Vagina (tissue), 2 donors: Measurements from ENCODE around the gene SAG.

Experiments used
- POLR2A ChIP-seq, 2 donors: fragments of 450-650 bp; IDR thresholded peaks; one replicate each; pipeline ENCODE4 v1.6.1; 2017; ENCODE audit warnings: antibody characterized with exemption in 2 of 2, mild to moderate bottlenecking in 2 of 2, moderate library complexity in 2 of 2
- TF ChIP-seq, protein P1 (sequence below), 3 experiments: fragments of 450-650 bp in 2 of 3; fragments of 200-600 bp in 1 of 3; sonication (generic) in 1 of 3; IDR thresholded peaks; one replicate each; pipeline ENCODE4 v1.5.1; 2017 to 2019; ENCODE audit warnings: antibody characterized with exemption in 3 of 3, mild to moderate bottlenecking in 2 of 3, moderate library complexity in 2 of 3

DNA sequence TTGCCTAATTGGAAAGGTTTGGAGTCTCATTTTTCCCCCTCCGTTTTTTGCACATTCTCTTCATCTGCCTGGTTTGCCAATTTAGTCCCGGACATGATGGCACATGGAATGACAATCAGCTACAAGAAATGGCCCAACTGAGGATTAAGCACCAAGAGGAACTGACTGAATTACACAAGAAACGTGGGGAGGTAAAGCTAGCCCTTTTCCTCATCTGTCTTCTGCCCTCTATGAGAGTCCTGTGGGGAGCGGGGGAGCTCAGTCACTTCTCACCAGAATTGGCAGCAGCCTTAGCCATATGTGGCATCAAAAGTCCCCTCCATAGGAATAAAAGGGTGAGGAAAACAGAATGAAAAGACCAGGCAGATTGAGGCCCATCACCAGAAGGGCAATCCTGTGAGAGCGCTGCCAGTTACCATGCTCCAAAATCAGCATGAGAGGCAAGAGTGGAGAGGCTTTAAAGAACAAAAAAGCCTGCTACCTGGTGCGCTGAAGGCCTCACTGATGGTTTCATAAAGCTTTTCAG lies 44.5 kb upstream of the SAG start:
- TF ChIP-seq, protein P1, sequence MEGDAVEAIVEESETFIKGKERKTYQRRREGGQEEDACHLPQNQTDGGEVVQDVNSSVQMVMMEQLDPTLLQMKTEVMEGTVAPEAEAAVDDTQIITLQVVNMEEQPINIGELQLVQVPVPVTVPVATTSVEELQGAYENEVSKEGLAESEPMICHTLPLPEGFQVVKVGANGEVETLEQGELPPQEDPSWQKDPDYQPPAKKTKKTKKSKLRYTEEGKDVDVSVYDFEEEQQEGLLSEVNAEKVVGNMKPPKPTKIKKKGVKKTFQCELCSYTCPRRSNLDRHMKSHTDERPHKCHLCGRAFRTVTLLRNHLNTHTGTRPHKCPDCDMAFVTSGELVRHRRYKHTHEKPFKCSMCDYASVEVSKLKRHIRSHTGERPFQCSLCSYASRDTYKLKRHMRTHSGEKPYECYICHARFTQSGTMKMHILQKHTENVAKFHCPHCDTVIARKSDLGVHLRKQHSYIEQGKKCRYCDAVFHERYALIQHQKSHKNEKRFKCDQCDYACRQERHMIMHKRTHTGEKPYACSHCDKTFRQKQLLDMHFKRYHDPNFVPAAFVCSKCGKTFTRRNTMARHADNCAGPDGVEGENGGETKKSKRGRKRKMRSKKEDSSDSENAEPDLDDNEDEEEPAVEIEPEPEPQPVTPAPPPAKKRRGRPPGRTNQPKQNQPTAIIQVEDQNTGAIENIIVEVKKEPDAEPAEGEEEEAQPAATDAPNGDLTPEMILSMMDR (IDR thresholded peaks at IDR 0.05), result no peak
- TF ChIP-seq POLR2A (IDR thresholded peaks at IDR 0.05), result no peak
